Inflammatory macrophage treated with lipopolysaccharide for 4 hours (primary cell): ENCODE data around the gene SPNS3.

Experiments used
- DNase-seq: peaks from one replicate; pipeline ENCODE4 v3.0.0-alpha.2; 2020

SPNS3 gene

DNA sequence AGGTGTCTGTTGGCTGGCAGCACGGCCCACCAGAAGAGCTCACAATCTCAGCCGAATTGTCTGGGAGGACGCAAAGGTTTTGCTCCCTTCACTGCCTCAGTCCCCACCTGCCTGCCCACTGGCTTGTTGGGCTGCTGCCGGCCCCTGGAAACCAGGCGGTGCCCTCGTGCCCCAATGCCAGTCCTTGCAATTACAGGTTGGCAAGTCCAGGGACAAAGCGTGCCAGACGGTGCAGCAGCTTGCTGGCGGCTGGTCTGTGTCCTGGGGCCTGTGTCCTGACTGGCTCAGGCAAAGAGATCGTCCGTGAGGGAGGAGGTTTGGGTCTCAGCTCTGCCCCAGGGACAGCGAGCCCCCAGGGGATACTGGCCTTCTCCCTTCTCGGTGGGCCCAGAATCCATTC lies 40.4 kb downstream of the SPNS3 start:
- no peak for DNase-seq

DNA sequence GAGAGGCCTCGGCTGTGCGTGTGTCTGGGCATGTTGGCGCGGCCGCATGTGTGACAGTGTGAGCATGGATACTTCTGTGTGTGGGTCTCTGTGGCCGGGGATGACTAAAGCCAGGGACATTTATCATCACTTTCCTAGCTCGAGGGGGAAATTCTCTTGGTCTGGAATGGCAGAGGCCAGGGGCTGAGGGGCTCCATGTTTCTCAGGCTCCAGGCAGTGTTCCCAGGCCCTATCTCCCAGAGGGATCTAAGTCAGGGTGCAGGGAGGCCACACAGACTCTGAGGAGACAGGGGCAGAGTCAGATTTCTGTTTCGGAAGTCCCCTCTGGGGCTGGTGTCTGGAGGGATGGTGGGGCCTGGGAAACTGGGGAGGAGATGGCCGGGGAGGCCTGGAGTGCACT lies 41.3 kb downstream of the SPNS3 start:
- DNase-seq, result no peak

DNA sequence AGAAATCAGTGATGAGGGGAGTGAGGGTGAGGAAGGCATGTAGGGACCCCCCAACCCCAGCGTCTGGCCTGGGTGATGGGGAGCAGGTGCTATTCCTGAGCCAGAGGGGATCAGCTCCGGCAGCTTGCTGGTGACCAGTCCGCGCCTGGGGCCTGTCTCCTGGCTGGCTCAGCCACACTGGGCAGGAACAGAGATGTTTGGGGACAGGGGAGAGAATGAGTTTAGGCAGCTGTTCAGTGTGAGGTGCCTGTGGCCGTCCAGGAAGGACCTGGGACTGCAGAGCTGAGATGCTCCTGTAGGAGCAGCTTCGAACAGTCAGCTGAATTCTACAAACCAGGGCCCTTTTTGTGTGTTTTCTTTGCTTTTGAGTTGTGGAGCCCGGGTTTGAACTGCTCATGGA lies 41.7 kb downstream of the SPNS3 start:
- no peak for DNase-seq

DNA sequence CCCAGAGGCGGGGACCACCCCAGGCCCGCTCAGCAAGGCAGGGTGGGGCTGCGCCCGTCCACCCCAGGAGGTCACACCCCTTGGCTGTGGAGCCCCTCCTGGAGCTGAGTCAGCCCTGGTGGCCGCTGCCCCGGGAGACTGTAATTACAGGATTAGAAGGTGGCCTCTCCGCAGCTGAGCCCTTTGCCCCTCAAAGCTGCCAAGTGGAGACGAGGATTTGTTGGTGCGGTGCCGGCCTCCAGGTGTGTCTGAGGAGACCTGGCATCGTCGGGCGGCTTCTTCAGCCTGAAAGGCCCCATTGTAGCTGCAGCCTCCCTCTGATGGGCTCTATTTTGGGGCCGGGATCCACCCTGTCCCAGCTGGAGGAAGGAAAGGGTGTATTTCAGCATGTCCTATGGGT lies 42.3 kb downstream of the SPNS3 start:
- no peak for DNase-seq

DNA sequence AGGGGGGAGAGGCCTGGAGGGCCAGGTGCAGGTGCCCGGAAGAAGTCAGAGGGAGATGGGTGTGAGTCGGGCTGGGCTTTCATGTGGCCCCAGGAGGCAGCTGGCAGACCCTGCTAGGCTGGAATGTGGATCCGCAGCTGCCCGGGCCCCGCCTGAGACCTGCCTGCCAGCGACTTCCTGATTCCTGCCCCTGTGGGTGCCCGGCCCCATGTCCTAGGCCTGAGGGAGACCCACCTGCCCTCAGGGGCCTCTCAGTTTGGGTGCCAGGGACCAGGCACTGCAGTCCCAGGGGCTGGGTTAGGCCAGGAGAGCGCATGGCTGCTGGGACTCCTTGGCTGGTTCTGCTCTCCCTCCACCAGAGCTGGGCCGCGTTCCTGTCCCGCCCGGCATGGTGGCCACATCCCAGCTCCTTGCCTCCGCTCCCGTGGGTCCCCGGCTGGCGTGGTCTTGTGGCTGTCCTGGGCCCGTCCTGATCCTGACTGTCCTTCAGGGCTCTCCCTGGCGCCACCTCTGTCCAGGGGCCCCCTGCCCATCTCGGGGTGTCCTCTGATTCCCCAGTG lies 42.9 kb downstream of the SPNS3 start:
- no peak for DNase-seq

DNA sequence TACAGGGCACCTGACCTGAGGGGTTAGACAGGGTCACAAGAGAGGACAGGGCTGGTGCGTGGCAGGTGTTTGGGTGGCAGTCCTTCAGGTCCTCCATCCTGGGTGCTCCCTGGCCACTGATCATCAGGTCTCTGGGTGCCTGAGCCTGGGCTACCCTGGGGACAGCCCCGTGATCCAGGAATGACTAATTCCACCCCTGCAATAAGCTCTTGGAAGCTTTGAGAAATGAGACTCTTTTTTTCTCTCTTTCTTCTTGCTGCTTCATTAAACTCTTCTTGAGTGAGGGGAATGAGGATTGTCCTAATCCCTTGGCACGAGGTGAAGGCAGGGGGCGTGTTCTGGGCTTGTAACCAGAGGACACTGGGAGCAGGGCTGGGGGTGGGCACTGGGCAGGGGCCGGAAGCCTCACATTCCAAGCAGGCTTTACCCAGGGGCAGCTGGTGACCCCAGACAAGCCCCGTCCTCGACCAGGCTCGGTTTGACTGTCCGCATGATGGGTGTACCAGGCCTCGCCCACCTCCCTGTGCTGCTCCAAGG lies 43.6 kb downstream of the SPNS3 start:
- no peak for DNase-seq

DNA sequence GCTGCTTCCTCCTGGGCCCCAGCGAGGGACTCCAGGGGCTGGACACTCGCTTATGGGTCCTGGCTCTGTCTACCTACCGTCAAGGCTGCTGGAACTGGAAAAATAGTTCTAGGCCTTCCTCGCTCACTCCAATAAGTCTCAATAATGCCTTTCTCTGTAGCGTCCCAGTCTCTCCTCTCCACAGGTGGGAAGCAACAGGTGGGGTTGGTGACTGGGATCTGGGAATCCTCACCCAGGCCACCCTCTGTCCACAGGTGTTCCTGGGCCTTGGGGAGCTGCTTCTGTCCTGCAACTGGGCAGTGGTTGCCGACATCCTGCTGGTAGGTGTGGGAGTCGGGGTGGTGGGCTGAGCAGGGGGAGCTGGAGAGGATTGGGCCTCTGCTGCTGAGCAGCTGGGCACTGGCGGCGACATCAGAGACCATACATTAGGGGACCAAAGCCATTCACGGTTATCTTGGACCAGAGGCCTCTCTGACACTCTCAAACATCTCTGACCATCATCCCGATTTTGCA lies 44.6 kb downstream of the SPNS3 start:
- DNase-seq, result no peak

DNA sequence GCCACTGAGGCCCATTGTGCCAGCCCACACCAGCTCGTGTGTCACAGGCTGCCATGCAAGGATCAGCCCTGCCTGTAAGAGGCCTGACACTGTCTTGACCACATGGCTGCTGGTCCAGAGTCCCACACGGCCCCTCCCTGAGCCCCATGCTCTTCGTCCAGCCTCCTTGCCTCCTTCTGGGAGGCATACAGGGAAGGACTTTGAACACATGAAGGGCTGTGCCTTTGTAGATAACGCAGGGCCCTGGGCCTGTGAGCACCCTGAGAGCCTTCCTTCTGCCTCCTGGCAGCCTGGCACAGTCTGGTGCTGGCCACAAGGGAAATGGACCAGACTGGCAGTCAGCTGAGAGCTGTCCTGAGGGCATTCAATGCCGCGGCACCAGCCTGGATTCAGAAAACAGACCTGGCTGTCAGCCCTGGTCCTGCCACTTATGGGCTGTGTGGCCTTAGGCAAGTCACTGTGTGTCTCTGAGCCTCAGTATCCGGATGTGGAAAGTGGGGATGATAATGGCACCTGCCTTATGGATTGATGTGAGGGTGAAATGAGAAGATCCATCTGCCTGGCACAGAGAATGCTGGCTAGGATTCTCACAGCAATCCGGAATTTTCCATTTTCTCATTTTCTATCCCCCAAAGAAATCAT lies 45.7 kb downstream of the SPNS3 start:
- DNase-seq, result no peak

DNA sequence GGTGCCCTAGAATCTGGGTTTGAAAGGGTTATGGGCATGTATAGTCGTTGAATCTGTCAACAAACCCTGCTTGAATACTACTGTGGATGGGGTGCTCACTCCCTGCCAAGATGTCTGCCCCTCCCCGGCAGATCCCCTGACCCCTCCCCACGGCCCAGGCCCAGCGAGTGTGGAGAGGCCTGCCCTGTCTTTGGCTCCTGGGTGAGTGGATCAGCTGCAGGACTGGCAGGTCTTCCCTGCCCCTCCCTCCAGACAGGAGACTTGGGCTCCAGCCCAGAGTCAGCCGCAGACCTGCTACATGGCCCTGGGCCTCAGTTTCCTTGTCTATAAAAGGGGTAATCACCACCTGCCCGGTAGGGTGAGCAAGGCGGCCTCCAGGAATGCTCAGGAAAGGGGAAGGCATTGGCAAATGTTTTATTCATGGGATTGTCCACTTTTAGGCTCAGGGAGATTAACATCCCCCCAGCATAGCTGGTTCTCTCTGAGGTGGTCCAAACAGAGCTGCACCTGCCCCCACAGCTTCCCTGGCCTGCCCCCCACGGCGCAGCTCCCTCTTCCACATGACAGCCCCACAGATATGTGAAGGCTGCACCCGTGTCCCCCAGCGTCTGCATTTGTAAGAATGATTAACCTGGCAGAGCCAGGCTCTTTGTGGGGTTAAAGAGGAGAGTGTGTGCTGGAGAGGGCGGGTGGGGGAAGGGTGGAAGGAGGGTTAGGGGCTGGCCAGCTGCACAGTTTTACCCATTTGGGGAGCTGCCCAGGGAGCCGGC lies 46.4 kb downstream of the SPNS3 start:
- no peak for DNase-seq

DNA sequence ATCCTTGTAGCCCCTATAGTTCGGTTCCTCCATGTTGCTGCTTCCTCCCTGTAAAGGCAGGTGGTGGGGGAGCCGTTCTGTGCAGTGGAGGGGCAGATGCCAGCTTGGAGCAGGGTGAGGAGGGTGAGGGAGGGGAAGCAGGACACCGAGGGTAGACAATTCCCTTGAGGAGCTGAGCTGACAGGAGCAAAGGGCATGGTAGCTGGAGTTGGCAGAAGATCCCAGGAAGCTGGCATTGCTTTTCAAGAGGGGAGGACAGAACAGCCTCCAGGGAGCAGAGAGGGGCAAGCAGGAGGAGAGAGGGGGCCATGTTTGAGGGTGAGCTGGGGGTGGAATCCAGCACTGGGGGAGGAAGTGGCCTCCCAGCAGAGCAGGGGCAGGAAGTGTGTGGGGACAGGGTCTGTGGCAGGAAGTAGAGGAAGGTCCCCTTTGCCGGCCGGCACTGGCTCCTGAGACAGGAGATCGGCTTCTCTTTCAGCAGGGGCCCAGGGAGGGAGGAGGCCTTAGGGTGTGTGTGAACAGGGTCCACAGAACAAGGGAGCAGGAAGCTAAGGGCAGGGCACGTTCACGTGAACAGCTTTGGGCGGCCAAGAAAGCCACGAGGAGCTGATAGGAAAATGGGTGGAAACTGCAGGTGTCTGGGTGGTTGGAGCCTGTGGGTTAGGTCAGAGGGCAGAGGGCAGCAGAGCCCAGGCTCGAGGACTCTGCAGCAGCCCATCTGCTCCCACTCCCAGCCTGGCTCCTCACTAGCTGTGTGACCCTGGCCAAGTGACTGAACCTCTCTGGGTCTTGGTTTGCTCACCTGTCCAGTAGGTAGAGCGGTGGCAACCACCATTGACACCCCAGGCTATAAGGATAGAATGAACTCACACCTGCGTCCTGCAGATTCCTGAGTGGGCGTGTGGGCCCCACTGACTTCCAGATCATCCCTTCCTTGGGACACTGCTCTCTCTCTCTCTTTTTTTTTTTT lies 47.5 kb downstream of the SPNS3 start:
- DNase-seq, result no peak

DNA sequence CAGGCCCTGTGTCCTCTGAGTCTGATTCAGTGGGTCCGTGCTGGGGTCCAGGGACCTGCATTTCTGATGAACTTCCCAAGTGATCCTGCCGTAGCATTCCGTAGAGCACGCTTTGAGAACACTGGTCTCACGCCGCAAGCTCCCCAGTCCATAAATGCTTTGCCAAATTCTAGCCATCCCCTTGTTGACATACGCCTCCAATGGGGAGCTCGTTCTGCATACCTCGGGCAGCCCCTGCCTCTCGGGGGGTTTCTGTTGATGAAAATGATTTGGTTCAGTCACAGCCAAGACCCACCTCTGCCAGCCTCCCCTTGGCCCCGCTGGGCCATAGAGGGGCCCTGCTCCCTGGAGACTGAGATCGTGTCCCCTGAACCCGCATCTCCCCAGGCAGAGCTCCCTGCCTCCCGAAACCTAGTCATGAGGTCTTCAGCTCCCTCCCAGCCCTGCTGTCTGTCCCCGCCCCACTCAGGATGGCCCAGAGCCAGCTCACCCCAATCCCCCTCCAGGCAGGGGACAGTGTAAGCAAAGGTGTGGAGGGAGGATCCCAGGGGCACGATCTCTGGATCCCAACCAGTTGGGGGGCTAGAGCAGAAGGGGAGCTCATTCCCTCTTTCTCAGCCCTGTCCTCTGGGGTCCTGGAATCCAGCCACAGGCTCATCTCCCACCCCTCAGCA lies 48.7 kb downstream of the SPNS3 start:
- DNase-seq, result no peak

DNA sequence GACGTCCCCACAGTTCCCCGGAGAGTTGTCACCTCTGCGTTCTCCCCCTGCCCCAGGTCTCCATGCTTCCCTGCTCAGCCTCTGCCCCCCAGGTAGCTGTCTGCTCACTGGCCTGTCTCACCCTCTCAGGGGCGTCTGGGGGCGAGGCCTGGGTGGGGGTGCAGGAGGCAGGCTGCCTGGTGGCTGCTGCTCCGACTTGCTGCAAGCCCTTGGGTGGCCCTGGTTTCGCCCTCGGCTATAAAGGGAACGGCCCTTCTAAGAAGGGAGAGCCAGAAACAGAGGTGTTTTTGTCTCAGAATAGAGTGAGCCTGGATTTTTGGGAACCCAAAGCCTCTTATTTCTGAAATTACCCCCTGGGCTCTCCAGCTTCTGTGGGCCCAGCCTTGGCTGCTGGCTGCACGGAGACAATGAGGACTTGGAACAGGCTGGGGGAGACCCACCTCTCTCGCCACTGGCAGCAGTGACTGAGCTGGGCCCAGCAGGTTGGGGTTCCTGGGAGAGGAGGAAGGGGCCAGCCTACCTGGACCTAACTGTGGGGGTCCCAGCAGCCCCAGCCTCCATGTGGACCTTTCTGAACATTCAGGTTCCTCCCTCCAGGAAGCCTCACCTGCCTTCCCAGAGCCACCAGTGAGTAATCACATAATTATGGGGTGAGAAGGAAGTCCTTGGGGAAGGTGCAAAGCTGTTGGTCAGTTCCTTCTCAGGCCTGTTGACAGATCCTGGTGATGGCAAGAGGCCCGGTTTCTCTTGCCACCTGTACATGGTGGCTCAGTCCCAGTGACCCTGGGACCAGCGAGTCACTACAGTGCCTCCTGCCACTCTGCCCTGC lies 49.5 kb downstream of the SPNS3 start:
- DNase-seq, result no peak

DNA sequence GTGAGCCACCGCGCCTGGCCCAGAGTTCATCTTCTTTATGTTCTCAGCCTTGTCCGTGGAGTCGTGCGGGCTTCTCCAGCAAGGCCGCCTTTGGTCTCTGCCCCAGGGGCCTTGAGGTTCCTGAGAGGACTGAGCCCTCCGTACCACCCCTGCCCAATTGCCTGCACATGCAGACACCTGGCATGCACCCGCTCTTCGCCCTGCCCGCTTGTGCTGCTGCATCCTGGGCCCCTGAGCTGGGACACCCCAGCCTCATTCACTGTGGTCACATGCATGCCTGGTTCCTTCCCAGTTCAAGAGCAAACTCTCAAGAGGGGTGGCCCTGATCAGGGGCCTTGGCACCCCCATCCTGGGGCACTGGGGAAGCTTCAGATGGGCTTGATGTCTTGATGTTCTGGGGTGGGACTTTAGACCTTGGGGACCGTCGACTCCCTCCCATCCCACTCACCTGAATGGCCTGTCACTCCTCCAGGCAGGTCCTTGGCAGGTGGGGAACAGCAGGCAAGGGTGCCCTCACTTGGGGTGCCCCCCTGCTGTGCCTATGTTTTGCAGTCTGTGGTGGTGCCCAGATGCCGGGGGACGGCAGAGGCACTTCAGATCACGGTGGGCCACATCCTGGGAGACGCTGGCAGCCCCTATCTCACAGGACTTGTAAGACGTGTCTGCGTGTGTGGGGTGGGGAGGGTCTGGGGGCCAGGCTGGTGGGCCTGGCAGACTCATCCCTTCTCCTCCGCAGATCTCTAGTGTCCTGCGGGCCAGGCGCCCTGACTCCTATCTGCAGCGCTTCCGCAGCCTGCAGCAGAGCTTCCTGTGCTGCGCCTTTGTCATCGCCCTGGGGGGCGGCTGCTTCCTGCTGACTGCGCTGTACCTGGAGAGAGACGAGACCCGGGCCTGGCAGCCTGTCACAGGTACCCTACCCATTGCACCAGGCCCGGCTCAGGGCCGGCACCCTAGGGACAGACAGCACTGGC lies 52.2 kb downstream of the SPNS3 start:
- no peak for DNase-seq

DNA sequence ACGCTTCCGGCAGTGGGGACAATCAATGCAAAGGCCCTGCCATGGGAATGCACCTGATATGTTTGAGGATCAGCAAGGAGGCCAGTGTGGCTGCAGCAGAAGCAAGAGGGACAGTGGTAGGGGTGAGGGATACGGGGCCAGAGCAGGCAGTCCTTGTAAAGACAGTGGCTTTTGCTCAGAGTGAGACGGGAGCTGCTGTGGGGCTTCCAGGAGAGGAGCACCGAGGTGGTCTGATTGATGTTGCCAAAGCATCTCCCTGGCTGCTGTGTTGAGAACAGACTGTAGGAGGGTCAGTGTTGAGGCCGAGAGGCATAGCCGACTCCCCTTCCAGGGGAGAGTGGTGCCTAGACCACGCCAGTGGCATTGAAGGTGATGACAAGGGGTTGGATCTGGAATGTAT lies 53.6 kb downstream of the SPNS3 start:
- no peak for DNase-seq

DNA sequence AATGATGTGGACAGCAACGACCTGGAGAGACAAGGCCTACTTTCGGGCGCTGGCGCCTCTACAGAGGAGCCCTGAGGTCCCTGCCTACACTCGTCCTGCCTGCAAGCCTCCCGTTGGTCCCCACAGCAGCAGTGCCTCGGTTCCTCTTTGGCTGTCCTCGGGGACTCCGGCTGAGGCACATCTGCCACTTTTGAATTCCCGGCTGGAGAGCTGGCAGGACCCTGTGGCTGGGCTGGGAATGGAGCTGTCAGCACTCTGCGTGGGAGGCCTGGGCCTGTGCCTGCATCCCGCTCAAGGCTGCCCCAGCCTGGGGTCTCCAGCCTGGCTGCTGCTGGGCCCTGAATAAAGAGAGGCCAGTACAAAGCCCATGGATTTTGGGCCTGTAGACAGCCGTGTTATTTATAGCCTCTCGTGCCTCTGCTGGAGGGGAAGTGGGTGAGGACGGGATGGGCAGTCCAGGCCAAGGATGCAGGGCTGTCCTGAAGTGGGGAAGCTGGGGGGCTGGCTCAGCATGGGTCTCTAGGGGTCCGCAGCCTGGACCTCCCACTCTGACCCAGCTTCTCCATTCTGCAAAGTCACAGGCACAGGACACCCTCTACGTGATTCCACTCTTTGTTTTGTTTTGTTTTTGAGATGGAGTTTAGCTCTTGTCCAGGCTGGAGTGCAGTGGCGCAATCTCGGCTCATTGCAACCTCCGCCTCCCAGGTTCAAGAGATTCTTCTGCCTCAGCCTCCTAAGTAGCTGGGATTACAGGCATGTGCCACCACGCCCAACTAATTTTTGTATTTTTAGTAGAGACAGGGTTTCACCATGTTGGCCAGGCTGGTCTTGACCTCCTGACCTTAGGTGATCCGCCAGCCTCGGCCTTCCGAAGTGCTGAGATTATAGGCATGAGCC lies 54.3 kb downstream of the SPNS3 start:
- no peak for DNase-seq

DNA sequence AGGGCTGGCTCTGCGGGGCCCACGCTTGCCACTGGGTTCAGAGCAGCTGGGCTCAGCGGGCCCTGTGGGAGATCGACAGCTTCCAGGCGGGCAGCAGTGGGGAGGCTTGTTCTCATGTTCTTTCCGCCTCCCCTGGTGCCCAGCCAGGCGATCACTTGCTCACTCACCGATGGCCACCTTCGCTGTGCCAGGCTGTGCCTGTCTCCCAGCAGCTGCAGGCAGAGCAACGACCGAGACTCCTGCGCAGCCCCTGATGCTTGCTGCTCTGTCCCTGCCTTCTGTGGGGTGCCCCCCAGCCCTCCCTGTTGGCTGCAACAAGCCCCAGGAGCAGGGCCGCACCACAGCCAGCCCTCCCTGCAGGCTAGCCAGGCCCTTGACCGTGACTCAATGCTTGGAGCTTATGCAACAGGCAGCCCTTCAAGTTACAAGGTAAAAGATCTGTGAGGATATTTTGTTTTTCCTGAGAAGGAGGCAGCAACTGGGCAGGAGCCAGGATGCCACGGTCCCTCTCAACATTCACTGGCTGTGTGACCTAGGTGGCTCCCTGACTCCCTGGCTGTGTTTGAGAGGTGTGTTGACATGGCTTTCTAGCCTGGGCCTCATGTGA lies 55.4 kb downstream of the SPNS3 start:
- no peak for DNase-seq

DNA sequence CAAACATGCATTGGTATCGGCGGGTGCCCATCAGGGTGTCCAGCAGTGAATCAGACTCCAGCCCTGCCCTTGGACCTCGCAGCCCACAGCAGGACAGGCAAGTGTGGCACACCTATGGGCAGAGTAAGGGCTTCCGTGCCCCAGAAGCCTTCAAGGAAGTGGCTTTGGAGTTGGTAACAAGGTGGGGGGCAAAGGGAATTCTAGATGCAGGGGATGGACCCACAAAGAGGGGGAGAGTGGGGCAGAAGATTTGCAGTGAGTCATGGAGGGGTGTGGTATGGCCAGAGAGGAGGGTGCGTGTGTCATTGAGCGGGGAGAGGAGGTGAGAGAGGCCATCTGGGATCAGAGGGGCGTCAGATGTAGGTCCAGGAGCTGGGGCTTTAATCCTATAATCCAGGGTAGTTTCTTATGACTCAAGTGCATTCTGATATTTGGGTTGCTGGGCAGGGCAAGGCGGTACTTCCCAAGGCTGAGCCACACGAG lies 56.4 kb downstream of the SPNS3 start:
- DNase-seq, result no peak

DNA sequence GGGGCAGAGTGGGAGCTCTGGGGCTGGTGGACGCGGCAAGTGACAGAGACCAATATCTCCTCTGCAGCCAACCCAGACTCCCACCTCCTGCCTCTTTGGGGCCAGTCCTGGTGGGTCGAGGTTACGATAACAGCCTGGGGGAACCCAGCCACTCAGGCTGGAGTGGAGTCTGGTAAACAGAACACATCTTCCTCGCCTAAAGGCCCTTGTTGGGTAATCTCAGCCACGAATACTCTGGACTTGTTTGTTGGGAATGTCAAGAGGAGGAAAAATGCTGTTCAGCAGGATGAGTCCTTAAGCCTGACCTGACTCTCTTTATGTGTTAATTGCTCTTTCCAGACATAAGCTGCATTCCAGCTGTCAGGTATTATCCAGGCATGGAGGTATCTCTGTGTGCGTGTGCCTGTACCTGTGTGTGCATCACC lies 56.9 kb downstream of the SPNS3 start:
- DNase-seq, result no peak
